GF-D8 (cell line): Measurements from ENCODE around the gene ATP8B4.

Source experiments
- DNase-seq: peaks from one replicate; lab custom pipeline; 2025; lab: John Stamatoyannopoulos, UW

Gene ATP8B4

GRCh38 chr15:49890689-49891088, 228.3 kb downstream of the ATP8B4 start:
- no peak for DNase-seq

GRCh38 chr15:49889536-49889935, 229.5 kb downstream of the ATP8B4 start:
- no peak for DNase-seq

- DNase-seq = no peak
Observed at GRCh38 chr15:49888734-49889133, 230.3 kb downstream of the ATP8B4 start.

DNA sequence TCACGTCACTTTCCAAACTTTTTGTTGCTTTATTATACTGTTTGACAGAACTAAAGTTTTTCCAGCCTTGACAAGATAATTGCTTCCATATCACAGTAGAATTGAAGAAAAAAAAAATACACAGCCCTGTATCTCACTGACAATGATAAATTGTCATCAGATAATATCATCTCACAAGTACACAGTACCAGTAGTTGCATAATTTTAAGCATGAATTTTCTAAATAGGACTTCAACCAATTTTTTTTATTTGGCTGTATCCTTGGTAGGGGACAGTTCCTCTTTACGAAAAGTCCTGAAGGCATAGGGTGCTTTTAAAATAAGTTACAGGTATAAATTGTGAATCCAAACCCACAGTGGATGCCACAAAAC, 230.7 kb downstream of the ATP8B4 start:
- no peak for DNase-seq

DNA sequence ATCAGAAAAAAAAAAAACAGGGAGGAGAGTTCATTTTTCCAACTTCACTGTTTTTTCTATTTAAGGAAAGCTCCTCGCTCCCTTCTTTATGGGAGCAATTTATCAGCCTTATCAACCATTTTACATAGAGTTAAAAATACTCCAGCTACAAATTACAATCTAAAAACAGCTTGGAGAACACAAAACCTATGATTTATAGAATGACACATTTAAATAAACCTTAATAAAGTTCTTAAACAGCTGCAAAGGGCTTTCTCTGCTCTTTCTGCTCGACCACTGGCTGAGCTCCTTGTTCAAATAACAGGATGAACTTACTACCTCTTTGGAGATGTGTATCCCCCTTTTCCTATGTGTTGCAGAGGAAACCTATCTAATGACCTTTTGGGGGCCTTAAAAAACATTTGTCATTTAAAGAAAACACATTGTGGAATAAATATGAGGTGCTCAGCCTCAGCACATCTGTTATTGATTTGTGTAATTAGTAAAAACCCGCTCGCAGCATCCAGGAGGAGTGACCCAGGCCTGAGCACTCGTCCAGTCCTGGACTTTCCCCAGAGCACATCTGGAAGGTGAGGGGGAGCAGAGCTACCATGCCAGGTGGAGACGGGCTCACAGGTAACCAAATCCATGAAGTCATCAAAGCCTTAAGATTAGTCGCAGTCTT, 231.2 kb downstream of the ATP8B4 start:
- DNase-seq = no peak

- DNase-seq = no peak
Observed at GRCh38 chr15:49883121-49883520, 235.9 kb downstream of the ATP8B4 start.

GRCh38 chr15:49881866-49882265, 237.2 kb downstream of the ATP8B4 start:
- DNase-seq = no peak

DNA sequence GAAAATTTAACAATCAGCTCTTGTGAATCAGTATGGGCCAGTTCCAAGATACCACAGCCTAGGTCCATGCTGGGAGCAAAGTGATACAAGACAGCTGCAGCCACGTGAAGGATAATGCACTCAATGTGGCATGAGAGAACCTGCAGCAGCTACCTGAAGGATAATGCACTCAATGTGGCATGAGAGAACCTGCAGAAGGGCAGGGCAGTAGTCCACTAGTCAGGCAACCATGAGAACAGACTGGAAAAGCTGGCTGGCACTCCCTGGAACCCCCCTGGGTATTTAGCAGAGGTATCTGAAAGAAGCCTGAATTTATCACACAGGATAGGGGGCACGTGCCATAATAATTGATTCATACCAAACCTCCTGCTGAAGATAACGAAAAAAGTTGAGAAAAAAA, 237.6 kb downstream of the ATP8B4 start:
- no peak for DNase-seq

DNA sequence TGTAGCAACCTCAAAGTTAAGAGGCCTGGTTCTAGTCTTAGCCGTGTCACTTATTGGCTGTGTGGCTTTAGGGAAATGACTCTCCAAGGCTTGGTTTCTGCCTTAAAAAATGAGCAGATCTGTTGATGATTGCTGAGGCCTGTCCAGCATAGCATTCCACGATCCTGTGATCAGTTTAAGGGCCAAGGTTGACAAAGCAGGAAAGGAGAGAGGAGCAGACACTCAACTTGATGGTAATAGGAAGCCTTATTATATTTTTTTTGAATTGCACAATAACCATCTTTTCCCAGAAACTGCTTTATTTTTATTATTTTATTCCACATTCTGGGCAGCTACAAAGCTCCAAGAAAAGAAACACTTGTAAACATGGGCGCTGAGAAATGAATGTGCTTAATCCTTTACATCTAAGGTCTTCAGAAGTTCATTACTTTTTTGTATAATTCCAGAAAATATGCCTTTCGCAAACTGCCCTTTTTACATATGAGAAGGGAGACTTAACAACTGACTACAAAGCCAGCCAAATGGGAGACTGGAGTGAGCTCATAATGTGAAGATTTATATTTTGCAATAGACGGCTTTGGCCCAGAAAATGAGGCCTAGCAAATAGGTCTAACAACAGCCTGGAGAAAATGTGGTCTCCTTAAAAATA, 241.0 kb downstream of the ATP8B4 start:
- DNase-seq = no peak

GRCh38 chr15:49877117-49877872, 241.7 kb downstream of the ATP8B4 start:
- no peak for DNase-seq

DNA sequence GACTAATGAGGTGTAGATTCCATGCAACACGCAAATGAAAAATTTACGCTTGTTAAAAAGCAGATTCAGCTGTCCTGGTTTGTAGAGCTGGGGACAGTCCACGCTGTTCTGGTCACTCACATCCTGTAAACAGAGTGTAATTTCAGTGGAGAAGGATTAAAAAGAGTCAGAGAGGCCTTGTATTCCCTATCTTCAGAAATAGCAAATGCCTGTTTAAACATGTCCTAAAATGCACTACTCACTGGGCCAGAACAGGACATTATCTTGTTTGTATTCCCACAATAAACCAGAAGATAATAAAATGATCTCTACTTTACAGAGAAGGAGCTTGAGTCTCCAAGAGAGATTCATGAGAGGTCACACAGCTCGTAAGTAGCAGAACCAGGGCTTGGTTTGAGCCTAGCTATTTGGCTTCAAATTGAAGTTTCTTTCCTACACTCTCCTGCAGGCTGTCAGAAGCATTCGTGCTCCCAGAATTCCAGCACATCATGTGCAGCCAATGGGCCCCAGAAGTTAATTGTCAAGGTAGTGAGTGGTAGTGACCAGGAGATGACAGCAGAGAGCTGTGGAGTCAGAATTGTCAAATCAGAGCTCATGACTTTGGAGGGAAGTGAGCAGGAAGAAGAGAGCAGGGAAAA, 242.5 kb downstream of the ATP8B4 start:
- DNase-seq = no peak

DNA sequence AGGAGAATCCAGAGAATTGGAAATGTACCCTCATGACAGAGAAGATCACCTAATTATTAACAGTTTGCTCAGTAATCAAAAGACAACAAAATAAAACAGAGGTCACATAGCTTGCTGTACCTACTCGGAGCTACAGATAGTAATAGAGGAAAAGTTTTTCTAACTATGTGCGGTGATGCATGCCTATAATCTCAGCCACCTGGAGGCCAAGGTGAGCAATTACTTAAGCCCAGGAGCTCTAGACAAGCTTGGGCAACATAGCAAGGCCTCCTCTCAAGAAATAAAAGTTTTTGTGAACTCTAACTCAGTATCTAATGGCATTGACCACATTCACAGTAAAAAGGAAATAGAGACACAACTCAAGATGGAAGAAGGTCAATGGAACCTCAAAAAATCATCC, 243.6 kb downstream of the ATP8B4 start:
- no peak for DNase-seq

DNA sequence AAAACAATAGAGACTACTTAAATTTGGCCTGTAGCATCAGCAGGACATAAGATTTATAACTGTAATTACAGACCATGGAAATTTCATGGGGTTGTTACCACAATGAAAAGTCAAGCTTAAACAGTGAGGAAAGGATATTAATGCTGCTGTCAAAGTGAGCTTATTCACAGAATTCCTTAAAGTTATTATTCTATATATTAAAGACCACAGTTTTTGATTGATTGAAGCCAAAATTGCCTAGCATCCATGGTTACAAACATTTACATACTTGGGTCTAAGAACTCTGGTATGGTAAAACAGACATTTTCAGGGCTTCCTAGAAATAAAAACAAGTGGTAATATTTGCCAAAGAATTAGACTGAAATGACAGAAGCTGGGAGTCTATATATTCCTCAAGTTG, 248.6 kb downstream of the ATP8B4 start:
- no peak for DNase-seq

DNA sequence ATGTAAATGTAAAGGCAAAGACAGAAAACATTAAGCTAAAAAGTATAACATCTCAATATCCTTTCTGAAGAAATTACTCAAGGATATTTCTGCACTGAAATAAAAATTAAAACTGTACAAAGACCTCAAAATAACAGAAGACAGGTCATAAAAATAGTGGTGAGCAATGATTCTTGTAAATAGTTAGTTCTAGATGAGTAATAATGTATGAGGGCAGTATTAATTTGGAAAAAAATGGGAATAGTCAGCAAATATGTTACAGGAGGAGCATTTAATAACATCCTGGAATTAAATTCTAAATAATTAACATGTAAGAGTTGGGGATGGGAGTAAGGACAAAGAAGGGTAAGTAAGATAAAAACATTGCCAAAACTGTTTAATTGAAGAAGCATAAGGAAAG, 250.7 kb downstream of the ATP8B4 start:
- DNase-seq = no peak

- no peak for DNase-seq
Observed at GRCh38 chr15:49865925-49866757, 252.9 kb downstream of the ATP8B4 start.

DNA sequence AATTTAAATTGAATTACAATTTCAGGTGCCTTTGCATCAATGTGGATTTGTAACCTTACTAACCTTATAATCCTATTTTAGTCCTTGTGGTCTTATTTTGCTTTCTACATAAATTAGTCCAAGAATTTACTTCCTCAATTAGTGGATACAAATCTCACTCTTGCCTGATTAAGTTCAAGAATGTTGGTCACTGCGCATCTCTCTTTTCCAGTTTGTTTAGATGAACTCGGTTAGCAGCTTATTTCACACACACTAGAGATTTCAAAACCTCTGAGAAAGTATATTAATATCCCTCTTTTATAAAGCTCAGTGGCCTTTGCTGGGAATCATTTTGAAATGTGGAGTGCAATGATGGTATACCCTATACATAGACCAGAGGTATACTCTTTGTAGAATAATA, 254.8 kb downstream of the ATP8B4 start:
- no peak for DNase-seq

DNA sequence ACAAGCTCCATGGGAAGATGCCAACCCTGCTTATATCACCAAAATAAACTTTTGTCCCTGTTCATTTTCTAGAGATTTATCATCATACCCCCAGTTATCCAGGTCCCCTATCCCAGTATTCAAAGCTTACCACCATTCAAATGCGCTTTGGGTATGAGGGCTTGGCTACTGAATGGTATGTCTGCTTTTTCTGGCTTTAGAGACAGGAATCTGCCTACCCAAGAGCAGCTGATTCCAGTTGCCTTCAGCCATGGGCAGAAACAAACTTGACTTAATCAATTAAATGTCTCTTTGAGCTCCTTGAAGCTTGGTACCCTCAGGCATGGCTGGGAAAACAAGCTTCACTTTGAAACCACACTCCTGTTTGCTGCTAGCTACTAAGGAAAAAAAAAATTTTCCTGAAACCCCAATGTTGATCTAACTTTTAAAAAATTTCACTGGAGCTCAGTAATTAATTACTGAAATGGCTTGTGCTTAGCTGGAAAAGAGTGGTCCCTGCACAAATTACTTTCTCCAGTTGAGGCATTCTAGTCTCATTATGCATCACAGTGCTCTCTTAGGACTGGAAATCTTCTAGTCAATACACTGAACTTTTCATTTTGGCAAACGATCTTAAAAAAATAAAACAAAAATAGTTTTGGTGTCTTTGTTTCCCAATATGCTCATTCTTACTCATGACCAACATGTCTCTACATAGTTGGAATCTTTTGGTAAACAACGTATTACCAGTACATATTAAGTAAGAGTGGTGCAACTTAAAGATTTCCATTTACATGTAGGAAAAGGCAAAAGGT, 255.4 kb downstream of the ATP8B4 start:
- no peak for DNase-seq

DNA sequence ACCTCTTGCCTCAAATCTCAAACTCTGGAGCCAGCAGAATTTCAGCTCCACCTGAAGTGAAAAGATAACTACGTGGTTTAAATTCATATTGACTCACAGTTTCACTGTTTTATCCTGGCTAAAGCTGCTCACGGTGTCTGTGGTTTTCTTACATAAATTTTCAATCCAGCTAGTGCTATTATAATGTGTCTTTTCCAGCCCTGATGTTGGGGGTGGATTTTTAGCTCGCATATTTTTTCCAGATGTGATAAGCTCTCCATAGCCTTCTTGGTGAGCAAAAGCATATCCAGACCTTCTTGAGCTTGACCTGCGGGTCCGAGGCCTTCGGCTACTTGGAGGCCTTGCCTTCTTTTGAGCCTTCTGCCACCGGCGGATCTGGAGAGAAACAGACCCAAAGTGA, 258.9 kb downstream of the ATP8B4 start:
- DNase-seq = no peak

GRCh38 chr15:49857496-49858475, 261.2 kb downstream of the ATP8B4 start:
- no peak for DNase-seq
